ENCODE data around the gene INTS11.
A peak's percentile ranks its signal among the peaks of the same experiment; 100 is the strongest.
"Not testable (repeated sequence)": the region's sequence is repeated elsewhere in the genome, so short reads cannot be mapped to it uniquely, and the experiment has no call there.

The INTS11 gene

DNA sequence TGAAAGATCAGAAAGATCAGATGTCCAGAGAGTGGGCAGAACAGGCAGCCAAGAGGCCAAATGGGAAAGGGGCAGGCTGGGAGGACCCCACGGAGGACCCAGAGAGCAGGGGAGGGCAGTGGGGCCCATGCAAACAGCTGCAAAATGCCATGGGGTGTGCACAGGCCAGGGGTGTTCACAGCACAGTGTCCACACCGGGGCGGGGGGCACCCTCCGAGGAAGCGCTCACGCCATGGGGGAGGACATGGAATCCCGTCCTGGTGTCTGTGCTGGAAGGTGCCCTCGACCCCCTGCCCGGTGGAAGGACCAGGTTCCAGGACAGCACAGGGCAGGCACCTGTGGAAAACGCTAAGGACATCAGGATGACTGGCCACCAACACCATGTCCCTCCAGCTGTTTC, 1.5 kb downstream of the INTS11 start:
- Histone ChIP-seq H3K27me3 (ENCODE audit: control insufficient read depth in 5 of 5, insufficient read depth in 4 of 5, low read length in 5 of 5) (no peaks in the 10 kb centered on the region), H3K9ac (ENCODE audit: low read length in 5 of 5) (peak overlapping the region in 1 of 5 donors; percentile 21), H3K9me3 (ENCODE audit: control insufficient read depth in 5 of 5, low read length in 5 of 5) (no peaks in the 10 kb centered on the region), H3K27ac (ENCODE audit: low read depth, low read length) (no peak overlapping the region), H3K36me3 (ENCODE audit: control insufficient read depth in 5 of 5, insufficient read depth in 5 of 5, low read length in 5 of 5) (peaks cover 0 to 45% (median 29%) of the 10 kb centered on the region in 5 donors), H3K4me1 (ENCODE audit: control insufficient read depth in 5 of 5, insufficient read depth in 5 of 5, low read length in 5 of 5) (peaks cover 3 to 52% (median 46%) of the 10 kb centered on the region in 5 donors), H3K4me3 (ENCODE audit: low read depth in 1 of 5, low read length in 5 of 5) (no peak overlapping the region)

DNA sequence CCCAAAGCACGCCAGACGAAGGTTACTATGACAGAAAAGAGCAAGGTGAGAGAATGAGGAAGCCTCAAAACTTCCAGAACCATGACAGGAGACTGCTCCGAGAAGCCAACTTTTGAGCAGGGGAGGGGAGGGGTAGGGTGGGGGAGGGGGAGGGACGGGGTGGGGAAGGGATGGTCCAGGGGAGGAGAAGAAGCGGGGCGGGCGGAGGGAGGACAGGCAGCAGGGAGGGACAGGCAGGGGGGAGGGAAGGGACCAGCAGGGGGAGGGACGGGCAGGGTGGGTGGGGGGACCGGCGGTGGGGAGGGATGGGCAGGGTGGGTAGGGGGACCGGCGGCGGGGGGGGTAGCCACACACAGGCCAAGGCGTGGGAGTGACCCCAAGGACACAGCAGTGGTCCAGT, 2.0 kb downstream of the INTS11 start:
- no peak overlapping the region for H3K27ac ChIP-seq (ENCODE audit: low read depth, low read length)
- peaks cover 3 to 52% (median 46%) of the 10 kb centered on the region in 5 donors for H3K4me1 ChIP-seq (ENCODE audit: control insufficient read depth in 5 of 5, insufficient read depth in 5 of 5, low read length in 5 of 5)
- peaks cover 0 to 40% (median 26%) of the 10 kb centered on the region in 5 donors for H3K36me3 ChIP-seq (ENCODE audit: control insufficient read depth in 5 of 5, insufficient read depth in 5 of 5, low read length in 5 of 5)

DNA sequence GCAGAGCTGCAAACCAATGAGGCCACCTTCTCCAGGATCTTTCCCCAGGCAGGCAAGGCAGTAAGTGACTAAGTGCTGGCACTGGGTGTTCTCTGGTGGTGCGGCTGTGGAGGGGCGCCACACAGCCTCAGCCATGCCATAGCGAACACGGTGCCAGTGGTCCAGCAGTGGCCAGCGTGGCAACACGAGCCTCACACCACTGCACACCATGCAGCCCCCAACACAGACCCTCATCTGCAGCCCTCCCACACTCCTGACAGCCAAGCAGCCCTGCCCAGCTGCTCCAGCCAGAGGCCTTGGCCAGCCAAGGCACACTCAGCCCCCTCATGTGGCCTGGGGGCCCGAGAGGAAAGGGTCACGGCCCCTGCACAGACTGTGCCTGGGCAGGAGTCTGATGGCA, 3.0 kb downstream of the INTS11 start:
- H3K4me3 ChIP-seq (ENCODE audit: low read depth in 1 of 5, low read length in 5 of 5): no peak overlapping the region
- peak overlapping the region in 1 of 5 donors; percentile 28 for H3K9ac ChIP-seq (ENCODE audit: low read length in 5 of 5)
- H3K27ac ChIP-seq (ENCODE audit: low read depth, low read length): no peak overlapping the region

More for the DNA sequence above, 2.0 kb downstream of the INTS11 start:
- Histone ChIP-seq H3K4me3 (ENCODE audit: low read depth in 1 of 5, low read length in 5 of 5) (no peak overlapping the region), H3K9me3 (ENCODE audit: control insufficient read depth in 5 of 5, low read length in 5 of 5) (no peaks in the 10 kb centered on the region), H3K27me3 (ENCODE audit: control insufficient read depth in 5 of 5, insufficient read depth in 4 of 5, low read length in 5 of 5) (no peaks in the 10 kb centered on the region), H3K9ac (ENCODE audit: low read length in 5 of 5) (no peak overlapping the region)

DNA sequence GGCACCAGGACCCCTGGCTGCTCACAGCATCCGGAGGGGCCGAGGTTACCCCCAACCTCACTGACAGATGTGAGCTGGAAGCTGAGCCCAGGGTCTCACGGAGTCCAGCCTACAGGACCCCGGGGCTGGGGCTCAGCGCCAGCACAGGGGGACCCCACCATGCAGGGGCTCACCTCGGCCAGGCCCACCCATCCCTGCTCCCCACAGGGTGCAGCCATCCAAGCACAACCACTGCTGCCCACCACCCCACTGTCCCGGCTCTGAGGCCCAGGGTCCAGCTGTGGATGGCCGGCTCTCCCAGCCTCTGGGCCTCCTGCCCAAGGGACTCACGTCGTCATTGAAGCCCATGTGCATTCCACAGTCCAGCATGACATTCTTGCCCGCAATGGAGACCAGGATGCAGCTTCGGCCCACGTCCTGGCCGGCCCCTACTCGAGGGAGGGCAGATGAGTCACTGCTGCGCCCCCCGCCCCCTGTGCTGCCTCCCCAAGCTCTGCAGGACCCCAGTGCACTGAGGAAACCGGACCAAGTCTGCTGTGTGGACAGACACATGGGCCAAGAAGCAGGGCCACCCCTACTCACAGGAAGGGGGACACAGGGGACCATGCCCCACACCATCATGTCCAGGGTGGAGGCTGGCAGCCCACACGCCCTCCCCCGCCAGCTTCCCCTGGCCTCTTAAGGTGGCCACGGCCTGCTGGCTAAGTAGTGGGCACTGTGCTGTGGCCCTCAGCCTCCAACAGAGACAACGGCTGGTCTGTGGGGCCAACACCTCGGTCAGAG, 3.6 kb downstream of the INTS11 start:
- Histone ChIP-seq H3K27me3 (ENCODE audit: control insufficient read depth in 5 of 5, insufficient read depth in 4 of 5, low read length in 5 of 5) (no peaks in the 10 kb centered on the region), H3K27ac (ENCODE audit: low read depth, low read length) (no peak overlapping the region), H3K36me3 (ENCODE audit: control insufficient read depth in 5 of 5, insufficient read depth in 5 of 5, low read length in 5 of 5) (peaks cover 0 to 34% (median 23%) of the 10 kb centered on the region in 5 donors), H3K4me1 (ENCODE audit: control insufficient read depth in 5 of 5, insufficient read depth in 5 of 5, low read length in 5 of 5) (peaks cover 3 to 40% (median 33%) of the 10 kb centered on the region in 5 donors), H3K9me3 (ENCODE audit: control insufficient read depth in 5 of 5, low read length in 5 of 5) (no peaks in the 10 kb centered on the region), H3K9ac (ENCODE audit: low read length in 5 of 5) (peak overlapping the region in 1 of 5 donors; percentile 28), H3K4me3 (ENCODE audit: low read depth in 1 of 5, low read length in 5 of 5) (no peak overlapping the region)

More for the DNA sequence above, 3.0 kb downstream of the INTS11 start:
- Histone ChIP-seq H3K36me3 (ENCODE audit: control insufficient read depth in 5 of 5, insufficient read depth in 5 of 5, low read length in 5 of 5) (peaks cover 0 to 31% (median 23%) of the 10 kb centered on the region in 5 donors), H3K4me1 (ENCODE audit: control insufficient read depth in 5 of 5, insufficient read depth in 5 of 5, low read length in 5 of 5) (peaks cover 3 to 46% (median 39%) of the 10 kb centered on the region in 5 donors), H3K27me3 (ENCODE audit: control insufficient read depth in 5 of 5, insufficient read depth in 4 of 5, low read length in 5 of 5) (no peaks in the 10 kb centered on the region), H3K9me3 (ENCODE audit: control insufficient read depth in 5 of 5, low read length in 5 of 5) (no peaks in the 10 kb centered on the region)

DNA sequence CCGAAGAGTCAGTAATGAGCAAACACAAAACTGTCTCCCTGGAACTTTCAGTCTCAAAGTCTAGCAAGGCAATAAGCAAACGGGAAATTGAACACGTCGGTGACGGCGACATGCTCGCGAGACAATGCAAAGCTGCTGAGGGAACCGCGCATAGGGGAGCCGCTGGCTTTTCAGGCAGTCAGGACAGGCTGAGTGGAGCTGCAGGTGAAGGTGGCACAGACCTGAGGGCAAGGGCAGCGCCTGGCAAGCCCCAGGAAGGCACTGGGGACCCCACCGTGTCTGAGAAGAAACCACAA, 4.9 kb downstream of the INTS11 start:
- Histone ChIP-seq H3K36me3 (ENCODE audit: control insufficient read depth in 5 of 5, insufficient read depth in 5 of 5, low read length in 5 of 5) (peaks cover 0 to 43% (median 31%) of the 10 kb centered on the region in 5 donors), H3K9me3 (ENCODE audit: control insufficient read depth in 5 of 5, low read length in 5 of 5) (no peaks in the 10 kb centered on the region), H3K4me3 (ENCODE audit: low read depth in 1 of 5, low read length in 5 of 5) (no peak overlapping the region), H3K27ac (ENCODE audit: low read depth, low read length) (no peak overlapping the region), H3K9ac (ENCODE audit: low read length in 5 of 5) (no peak overlapping the region), H3K4me1 (ENCODE audit: control insufficient read depth in 5 of 5, insufficient read depth in 5 of 5, low read length in 5 of 5) (peaks cover 0 to 29% (median 23%) of the 10 kb centered on the region in 5 donors), H3K27me3 (ENCODE audit: control insufficient read depth in 5 of 5, insufficient read depth in 4 of 5, low read length in 5 of 5) (no peaks in the 10 kb centered on the region)

DNA sequence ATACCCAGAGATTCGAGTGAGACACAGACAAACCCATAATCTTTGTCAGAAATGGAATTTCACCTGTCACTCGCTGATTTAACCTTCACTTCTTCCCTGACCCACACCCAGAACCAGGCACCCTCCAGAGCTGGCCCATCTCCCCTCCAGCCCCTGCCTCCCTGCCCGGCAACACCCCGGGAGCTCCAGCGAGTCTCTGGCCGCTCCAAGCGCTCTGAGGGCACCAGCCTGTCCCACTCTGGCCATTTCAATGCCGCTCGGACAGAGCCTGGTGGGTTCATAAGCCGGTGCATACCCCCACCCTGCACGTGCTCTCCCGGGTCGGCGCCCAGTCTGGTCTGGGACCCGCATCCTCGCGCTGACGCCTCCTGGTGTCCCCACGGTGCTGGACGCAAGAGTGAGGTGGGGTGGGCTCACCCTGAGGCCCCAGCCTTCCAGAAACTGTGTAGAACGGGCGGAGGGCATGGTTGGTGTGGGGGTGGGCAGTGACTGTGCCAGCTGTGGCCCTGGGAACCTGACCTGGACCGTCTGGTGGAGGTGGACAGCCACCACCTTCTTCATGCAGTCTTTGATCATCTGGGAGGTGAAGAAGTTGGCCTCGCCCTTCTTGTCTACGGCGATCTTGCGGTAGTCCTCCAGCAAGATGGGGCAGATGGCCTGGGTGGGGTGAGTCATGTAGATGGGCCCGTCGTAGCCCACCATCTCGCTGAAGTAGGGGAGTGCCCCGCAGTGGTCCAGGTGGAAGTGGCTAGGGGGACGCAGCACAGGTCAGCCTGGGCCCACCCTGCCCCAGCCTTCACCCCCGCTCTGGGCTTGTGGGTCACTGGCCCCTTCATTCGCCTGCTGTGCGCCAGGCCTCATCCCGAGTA, 5.4 kb downstream of the INTS11 start:
- Histone ChIP-seq H3K9ac (ENCODE audit: low read length in 5 of 5) (no peak overlapping the region), H3K27me3 (ENCODE audit: control insufficient read depth in 5 of 5, insufficient read depth in 4 of 5, low read length in 5 of 5) (no peaks in the 10 kb centered on the region), H3K9me3 (ENCODE audit: control insufficient read depth in 5 of 5, low read length in 5 of 5) (no peaks in the 10 kb centered on the region), H3K4me1 (ENCODE audit: control insufficient read depth in 5 of 5, insufficient read depth in 5 of 5, low read length in 5 of 5) (peaks cover 0 to 26% (median 23%) of the 10 kb centered on the region in 5 donors), H3K36me3 (ENCODE audit: control insufficient read depth in 5 of 5, insufficient read depth in 5 of 5, low read length in 5 of 5) (peaks cover 0 to 49% (median 36%) of the 10 kb centered on the region in 5 donors), H3K4me3 (ENCODE audit: low read depth in 1 of 5, low read length in 5 of 5) (no peak overlapping the region), H3K27ac (ENCODE audit: low read depth, low read length) (no peak overlapping the region)

DNA sequence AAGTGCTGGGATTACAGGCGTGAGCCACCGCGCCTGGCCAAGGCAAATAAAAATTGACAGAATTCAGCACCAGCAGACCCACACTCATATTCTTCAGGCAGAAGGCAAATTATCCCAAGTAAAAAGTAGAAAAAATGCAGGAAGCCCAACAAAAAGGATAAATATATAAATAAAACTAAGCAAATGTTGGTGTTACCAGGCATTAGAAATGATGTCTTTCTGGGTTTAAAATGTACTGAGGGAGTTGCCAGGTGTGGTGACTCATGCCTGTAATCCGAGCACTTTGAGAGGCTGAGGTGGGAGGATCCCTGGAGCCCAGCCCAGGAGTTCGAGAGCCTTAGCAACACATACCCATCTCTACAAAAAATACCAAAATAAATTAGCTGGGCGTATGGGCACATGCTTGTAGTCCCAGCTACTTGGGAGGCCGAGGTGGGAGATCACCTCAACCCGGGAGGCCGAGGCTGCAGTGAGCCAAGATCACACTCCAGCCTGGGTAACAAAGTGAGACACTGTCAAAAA, 6.3 kb downstream of the INTS11 start:
- peaks cover 0 to 57% (median 45%) of the 10 kb centered on the region in 5 donors for H3K36me3 ChIP-seq (ENCODE audit: control insufficient read depth in 5 of 5, insufficient read depth in 5 of 5, low read length in 5 of 5)

DNA sequence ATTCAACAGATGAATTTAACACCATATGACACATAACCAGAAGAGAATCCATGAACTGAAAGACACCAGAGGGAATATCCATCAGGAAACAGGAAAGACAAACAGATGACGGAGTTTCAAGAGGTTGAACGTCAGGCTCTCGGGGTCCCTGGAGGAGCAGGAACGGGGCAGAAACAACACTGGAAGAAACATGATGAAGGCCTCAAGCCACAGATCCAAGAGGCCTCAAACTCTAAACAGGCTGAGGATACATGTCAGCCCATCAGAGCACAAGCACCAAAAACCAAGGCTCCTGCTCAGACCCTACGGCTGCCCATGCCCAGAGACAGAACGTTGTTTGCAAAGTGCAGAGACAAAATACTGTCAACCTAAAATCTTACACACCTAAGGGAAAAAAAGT, 7.0 kb downstream of the INTS11 start:
- no peak overlapping the region for H3K9ac ChIP-seq (ENCODE audit: low read length in 5 of 5)
- no peak overlapping the region for H3K27ac ChIP-seq (ENCODE audit: low read depth, low read length)

More for the DNA sequence above, 6.3 kb downstream of the INTS11 start:
- no peaks in the 10 kb centered on the region for H3K27me3 ChIP-seq (ENCODE audit: control insufficient read depth in 5 of 5, insufficient read depth in 4 of 5, low read length in 5 of 5)
- H3K9me3 ChIP-seq (ENCODE audit: control insufficient read depth in 5 of 5, low read length in 5 of 5): no peaks in the 10 kb centered on the region
- no peak overlapping the region for H3K9ac ChIP-seq (ENCODE audit: low read length in 5 of 5)
- H3K27ac ChIP-seq (ENCODE audit: low read depth, low read length): no peak overlapping the region
- H3K4me1 ChIP-seq (ENCODE audit: control insufficient read depth in 5 of 5, insufficient read depth in 5 of 5, low read length in 5 of 5): peaks cover 0 to 22% (median 18%) of the 10 kb centered on the region in 5 donors
- H3K4me3 ChIP-seq (ENCODE audit: low read depth in 1 of 5, low read length in 5 of 5): no peak overlapping the region

DNA sequence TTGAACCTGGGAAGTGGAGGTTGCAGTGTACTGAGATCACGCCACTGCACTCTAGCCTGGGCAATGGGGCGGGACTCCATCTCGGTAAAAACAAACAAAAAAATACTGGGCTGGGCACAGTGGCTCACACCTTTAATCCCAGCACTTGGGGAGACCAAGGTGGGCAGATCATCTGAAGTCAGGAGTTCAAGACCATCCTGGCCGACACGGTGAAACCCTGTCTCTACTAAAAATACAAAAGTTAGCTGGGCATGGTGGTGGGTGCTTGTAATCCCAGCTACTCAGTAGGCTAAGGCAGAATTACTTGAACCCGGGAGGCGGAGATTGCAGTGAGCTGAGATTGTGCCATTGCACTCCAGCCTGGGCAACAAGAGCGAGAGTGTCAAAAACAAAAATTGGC, 8.3 kb downstream of the INTS11 start:
- not testable (repeated sequence) for H3K4me3 ChIP-seq (ENCODE audit: low read depth in 1 of 5, low read length in 5 of 5); H3K27ac ChIP-seq (ENCODE audit: low read depth, low read length); H3K27me3 ChIP-seq (ENCODE audit: control insufficient read depth in 5 of 5, insufficient read depth in 4 of 5, low read length in 5 of 5); H3K4me1 ChIP-seq (ENCODE audit: control insufficient read depth in 5 of 5, insufficient read depth in 5 of 5, low read length in 5 of 5); H3K9me3 ChIP-seq (ENCODE audit: control insufficient read depth in 5 of 5, low read length in 5 of 5); H3K9ac ChIP-seq (ENCODE audit: low read length in 5 of 5)
- H3K36me3 ChIP-seq (ENCODE audit: control insufficient read depth in 5 of 5, insufficient read depth in 5 of 5, low read length in 5 of 5): peaks cover 0 to 73% (median 62%) of the 10 kb centered on the region in 5 donors

More for the DNA sequence above, 7.0 kb downstream of the INTS11 start:
- peaks cover 0 to 15% (median 12%) of the 10 kb centered on the region in 5 donors for H3K4me1 ChIP-seq (ENCODE audit: control insufficient read depth in 5 of 5, insufficient read depth in 5 of 5, low read length in 5 of 5)
- H3K4me3 ChIP-seq (ENCODE audit: low read depth in 1 of 5, low read length in 5 of 5): no peak overlapping the region
- peaks cover 0 to 65% (median 52%) of the 10 kb centered on the region in 5 donors for H3K36me3 ChIP-seq (ENCODE audit: control insufficient read depth in 5 of 5, insufficient read depth in 5 of 5, low read length in 5 of 5)
- no peaks in the 10 kb centered on the region for H3K9me3 ChIP-seq (ENCODE audit: control insufficient read depth in 5 of 5, low read length in 5 of 5)
- H3K27me3 ChIP-seq (ENCODE audit: control insufficient read depth in 5 of 5, insufficient read depth in 4 of 5, low read length in 5 of 5): no peaks in the 10 kb centered on the region
